ELF-1 (cell line): ENCODE measurements around the gene TP53BP2.
"Not testable (repeated sequence)": the region's sequence is repeated elsewhere in the genome, so short reads cannot be mapped to it uniquely, and the experiment has no call there.

Source experiments
- DNase-seq: peaks from one replicate; pipeline ENCODE4 v3.0.0-alpha.2; 2016; ENCODE audit warnings: low read depth, low spot score

Gene TP53BP2

GRCh38 chr1:223845810-223846682 lies at the start of gene TP53BP2:
Gene TP53BP2 (minus strand): TSS chr1:223845947. CDS start chr1:223845680, 267 bp downstream.
- DNase-seq = peak; percentile 96

GRCh38 chr1:223890494-223890893 lies 44.7 kb upstream of the TP53BP2 start:
- DNase-seq = peak; percentile 23

GRCh38 chr1:223889319-223889718 lies 43.6 kb upstream of the TP53BP2 start:
- peak; percentile 84 for DNase-seq

- peak; percentile 33 for DNase-seq
These were observed 42.1 kb upstream of the TP53BP2 start for GRCh38 chr1:223887747-223888418.

GRCh38 chr1:223886516-223886921 lies 40.8 kb upstream of the TP53BP2 start:
- DNase-seq = peak; percentile 12

- DNase-seq = no peak
These were observed 39.9 kb upstream of the TP53BP2 start for GRCh38 chr1:223885614-223886013.

GRCh38 chr1:223878598-223879325 lies 33.0 kb upstream of the TP53BP2 start:
- no peak for DNase-seq

GRCh38 chr1:223877804-223878203 lies 32.1 kb upstream of the TP53BP2 start:
- DNase-seq = no peak

GRCh38 chr1:223876590-223876989 lies 30.8 kb upstream of the TP53BP2 start:
- DNase-seq = no peak

GRCh38 chr1:223873044-223873443 lies 27.3 kb upstream of the TP53BP2 start:
- DNase-seq = no peak

GRCh38 chr1:223872308-223872901 lies 26.7 kb upstream of the TP53BP2 start:
- DNase-seq = peak; percentile 39

GRCh38 chr1:223870617-223871574 lies 25.1 kb upstream of the TP53BP2 start:
- DNase-seq = peak; percentile 77

GRCh38 chr1:223864599-223865368 lies 19.0 kb upstream of the TP53BP2 start:
- not testable (repeated sequence) for DNase-seq

GRCh38 chr1:223864084-223864483 lies 18.3 kb upstream of the TP53BP2 start:
- DNase-seq = no peak

GRCh38 chr1:223861904-223862303 lies 16.2 kb upstream of the TP53BP2 start:
- no peak for DNase-seq

- DNase-seq = no peak
These were observed 14.4 kb upstream of the TP53BP2 start for GRCh38 chr1:223860051-223860622.

GRCh38 chr1:223859058-223859457 lies 13.3 kb upstream of the TP53BP2 start:
- no peak for DNase-seq

- no peak for DNase-seq
These were observed 10.6 kb upstream of the TP53BP2 start for GRCh38 chr1:223856386-223856785.

- DNase-seq = no peak
These were observed 8.0 kb upstream of the TP53BP2 start for GRCh38 chr1:223853748-223854147.
